T-helper 2 cell (primary cell): ENCODE results near the gene CALU.

Experiments used
- DNase-seq, 5 experiments: peaks; one replicate each; pipeline versions ENCODE4 v3.0.0 to v3.0.0-alpha.2; 2012 to 2022

CALU gene

GRCh38 chr7:128815289-128815942 lies 76.3 kb downstream of the CALU start:
- no peak for DNase-seq

- no peak for DNase-seq
Measured at GRCh38 chr7:128818694-128819093, 79.5 kb downstream of the CALU start.
